Activated CD4-positive, alpha-beta T cell treated with anti-CD3 and anti-CD28 coated beads for 36 hours (primary cell): Measurements from ENCODE around the gene MAT1A. TPM values are rescaled to one million over a fixed set of nuclear protein-coding genes. Genes with fewer than 3 reads are reported as not detected.
A peak's percentile ranks its signal among the peaks of the same experiment; 100 is the strongest.
"Not testable (repeated sequence)": the region's sequence is repeated elsewhere in the genome, so short reads cannot be mapped to it uniquely, and the experiment has no call there.

Source experiments
- ATAC-seq: fragments of 200-7000 bp; cut with Tn5 transposase; one replicate; pipeline ENCODE4 v1.10.0; 2021; ENCODE audit warnings: mild to moderate bottlenecking, moderate library complexity
- CTCF ChIA-PET: fragments of 350-600 bp; sonication (Branson Sonifier 250); formaldehyde crosslinking; loops from one replicate; lab custom pipeline; 2021; ENCODE audit warnings: antibody characterized with exemption; lab: Charles Lee
- POLR2A ChIA-PET: fragments of 350-600 bp; sonication (Branson Sonifier 250); formaldehyde crosslinking; loops from one replicate; lab custom pipeline; 2021; ENCODE audit warnings: antibody characterized with exemption, inconsistent platforms; lab: Charles Lee
- DNase-seq: peaks from one replicate; pipeline ENCODE4 v3.0.0-alpha.2; 2020
- H3K27ac Mint-ChIP-seq: one replicate; pipeline ENCODE4 v1.8.0; 2021; ENCODE audit warnings: mixed read lengths
- H3K27me3 Mint-ChIP-seq: one replicate; pipeline ENCODE4 v1.8.0; 2021; ENCODE audit warnings: mixed read lengths
- H3K36me3 Mint-ChIP-seq: one replicate; pipeline ENCODE4 v1.8.0; 2021; ENCODE audit warnings: low read depth, mixed read lengths
- H3K4me1 Mint-ChIP-seq: one replicate; pipeline ENCODE4 v1.8.0; 2021; ENCODE audit warnings: mixed read lengths
- H3K4me3 Mint-ChIP-seq: one replicate; pipeline ENCODE4 v1.8.0; 2021; ENCODE audit warnings: mild to moderate bottlenecking, moderate library complexity, mixed read lengths
- H3K9me3 Mint-ChIP-seq: one replicate; pipeline ENCODE4 v1.8.0; 2021; ENCODE audit warnings: low read depth, mixed read lengths
- intact Hi-C, 2 experiments: fragments of 100-400 bp; cut with DNase I in 1 of 2; cut with micrococcal nuclease in 1 of 2; formaldehyde crosslinking; loops; one replicate each; pipeline versions ENCODE4 v1.14.2 to v1.15.1; 2022 to 2024; cut with DNase I, micrococcal nuclease
- total RNA-seq, 2 experiments: library from RNA; stranded (reverse); gene quantifications; one replicate each; pipeline ENCODE4 v1.2.3, GENCODE V29; 2021

Gene MAT1A
- total RNA-seq, 2 experiments from 2014 or later: not detected

DNA sequence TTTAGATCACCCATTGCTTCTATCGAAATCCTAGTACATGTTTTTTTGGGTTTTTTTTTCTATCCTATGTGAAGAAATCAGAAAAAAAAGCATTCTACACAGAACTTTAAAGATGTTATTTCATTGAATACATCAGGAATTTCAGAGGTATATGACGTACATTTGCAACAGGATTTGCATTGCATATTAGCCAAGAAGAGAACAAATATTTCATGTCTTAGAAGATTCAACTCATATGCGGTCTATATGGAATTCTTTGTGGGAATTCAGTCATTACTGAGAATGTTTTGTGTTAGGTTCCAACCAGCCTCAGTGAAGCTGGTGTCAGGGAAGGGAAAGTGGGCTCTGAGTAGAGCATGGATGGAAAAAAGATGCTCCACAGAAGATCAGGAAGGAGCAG is 45.1 kb downstream of the MAT1A start:
- H3K27ac Mint-ChIP-seq, ATAC-seq, POLR2A ChIA-PET, H3K9me3 Mint-ChIP-seq, intact Hi-C loops, H3K4me3 Mint-ChIP-seq, H3K4me1 Mint-ChIP-seq, H3K36me3 Mint-ChIP-seq, CTCF ChIA-PET, DNase-seq: not testable (repeated sequence)
- peaks cover 12% of the 10 kb centered on the region for H3K27me3 Mint-ChIP-seq

GRCh38 chr10:80242341-80242740 is 47.1 kb downstream of the MAT1A start:
- ATAC-seq, H3K9me3 Mint-ChIP-seq, DNase-seq, POLR2A ChIA-PET, H3K36me3 Mint-ChIP-seq, H3K27ac Mint-ChIP-seq, intact Hi-C loops, H3K4me3 Mint-ChIP-seq, CTCF ChIA-PET, H3K4me1 Mint-ChIP-seq: not testable (repeated sequence)
- H3K27me3 Mint-ChIP-seq: peaks cover 10% of the 10 kb centered on the region

GRCh38 chr10:80236457-80236856 is 53.0 kb downstream of the MAT1A start:
- H3K9me3 Mint-ChIP-seq, H3K36me3 Mint-ChIP-seq, H3K27me3 Mint-ChIP-seq, H3K27ac Mint-ChIP-seq, ATAC-seq, CTCF ChIA-PET, H3K4me1 Mint-ChIP-seq, POLR2A ChIA-PET, DNase-seq, H3K4me3 Mint-ChIP-seq: not testable (repeated sequence)
- intact Hi-C loops: loop anchor here in 1 of 2 experiments (10.0 kb wide), 1 partner anchor 712 kb away; no protein-coding TSS in a partner anchor

- intact Hi-C loops: loop anchor here (5.0 to 10.0 kb wide), 2 partner anchors 707 to 710 kb away; no protein-coding TSS in a partner anchor
- H3K27me3 Mint-ChIP-seq, POLR2A ChIA-PET, H3K4me1 Mint-ChIP-seq, DNase-seq, H3K4me3 Mint-ChIP-seq, H3K36me3 Mint-ChIP-seq, H3K9me3 Mint-ChIP-seq, H3K27ac Mint-ChIP-seq: not testable (repeated sequence)
- peak; percentile 47 for ATAC-seq
- CTCF ChIA-PET: interaction anchor here (0.6 kb wide), 1 partner anchor 107 kb away, joined by 3 read pairs; no protein-coding TSS in a partner anchor
Observed at GRCh38 chr10:80234331-80235235, 54.9 kb downstream of the MAT1A start.

DNA sequence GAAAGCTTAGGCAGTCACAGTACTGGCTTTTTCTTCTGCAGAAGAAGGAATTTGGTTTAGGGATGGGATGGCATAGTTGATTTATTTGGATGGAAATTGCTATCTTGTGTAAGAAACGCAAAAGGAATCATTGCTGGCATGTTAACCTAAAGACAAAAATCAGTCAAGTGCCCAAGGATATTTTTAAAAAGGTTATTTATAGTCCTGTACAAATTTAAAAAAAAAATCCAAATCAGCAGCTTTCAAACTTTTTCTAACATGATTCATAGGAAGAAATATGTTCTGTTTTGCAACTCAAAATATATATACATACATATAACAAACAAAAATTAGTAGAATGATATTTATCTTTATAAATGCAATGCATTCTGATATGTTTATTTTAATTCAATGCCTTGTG is 55.6 kb downstream of the MAT1A start:
- H3K27ac Mint-ChIP-seq, H3K4me3 Mint-ChIP-seq, H3K4me1 Mint-ChIP-seq, ATAC-seq, H3K36me3 Mint-ChIP-seq, H3K9me3 Mint-ChIP-seq, DNase-seq, H3K27me3 Mint-ChIP-seq, POLR2A ChIA-PET: not testable (repeated sequence)
- CTCF ChIA-PET: interaction anchor here (0.6 kb wide), 1 partner anchor 106 kb away, joined by 3 read pairs; no protein-coding TSS in a partner anchor
- intact Hi-C loops: loop anchor here (5.0 to 10.0 kb wide), 2 partner anchors 707 to 709 kb away; no protein-coding TSS in a partner anchor

DNA sequence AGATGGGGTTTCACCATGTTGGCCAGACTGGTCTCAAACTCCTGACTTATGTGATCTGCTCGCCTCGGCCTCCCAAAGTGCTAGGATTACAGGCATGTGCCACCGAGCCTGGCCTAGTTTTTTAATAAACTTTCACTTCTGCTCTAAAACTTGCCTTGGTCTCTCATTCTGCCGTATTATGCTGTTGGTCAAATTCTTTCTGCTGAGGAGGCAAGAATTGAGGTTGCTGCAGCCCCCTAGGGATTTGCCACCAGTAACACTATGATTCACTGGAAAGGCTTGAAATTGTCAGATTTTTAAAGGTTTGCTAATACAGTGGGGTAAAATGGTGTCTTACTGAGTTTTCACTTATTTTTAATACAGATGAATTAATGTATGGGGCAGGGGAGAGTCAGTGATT is 62.7 kb downstream of the MAT1A start:
- H3K36me3 Mint-ChIP-seq, H3K4me3 Mint-ChIP-seq, H3K27ac Mint-ChIP-seq, DNase-seq, H3K4me1 Mint-ChIP-seq, CTCF ChIA-PET, ATAC-seq, intact Hi-C loops, H3K27me3 Mint-ChIP-seq, H3K9me3 Mint-ChIP-seq: not testable (repeated sequence)
- POLR2A ChIA-PET: interaction anchor here (0.6 kb wide), 1 partner anchor 137 kb away, joined by 3 read pairs; no protein-coding TSS in a partner anchor

DNA sequence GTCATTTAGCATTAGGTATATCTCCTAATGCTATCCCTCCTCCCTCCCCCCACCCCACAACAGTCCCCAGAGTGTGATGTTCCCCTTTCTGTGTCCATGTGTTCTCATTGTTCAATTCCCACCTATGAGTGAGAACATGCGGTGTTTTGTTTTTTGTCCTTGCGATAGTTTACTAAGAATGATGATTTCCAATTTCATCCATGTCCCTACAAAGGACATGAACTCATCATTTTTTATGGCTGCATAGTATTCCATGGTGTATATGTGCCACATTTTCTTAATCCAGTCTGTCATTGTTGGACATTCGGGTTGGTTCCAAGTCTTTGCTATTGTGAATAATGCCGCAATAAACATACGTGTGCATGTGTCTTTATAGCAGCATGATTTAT is 66.4 kb downstream of the MAT1A start:
- H3K36me3 Mint-ChIP-seq, H3K4me3 Mint-ChIP-seq, H3K27me3 Mint-ChIP-seq, DNase-seq, intact Hi-C loops, ATAC-seq, H3K27ac Mint-ChIP-seq, H3K4me1 Mint-ChIP-seq, H3K9me3 Mint-ChIP-seq: not testable (repeated sequence)
- ChIA-PET POLR2A (interaction anchor here (0.6 kb wide), 1 partner anchor 83 kb away, joined by 3 read pairs; no protein-coding TSS in a partner anchor), CTCF (interaction anchor here (0.6 to 4.7 kb wide), 13 partner anchors 29 to 164 kb away, joined by 3 to 151 read pairs (median 3); no protein-coding TSS in a partner anchor)

Other genes starting within 250 kb of the MAT1A start
- 10 to 100 TPM; 11.3 to 15.2 TPM for gene TMEM254, start 211.0 kb downstream of the MAT1A start, total RNA-seq
- gene PLAC9, start 156.9 kb downstream of the MAT1A start, total RNA-seq: not detected
- gene ANXA11, start 84.1 kb downstream of the MAT1A start, total RNA-seq: 100 to 1,000 TPM; 256 to 348 TPM
- gene DYDC1, start 67.1 kb upstream of the MAT1A start, total RNA-seq: not detected
- under 1 TPM; 0.37 to 0.79 TPM for gene DYDC2, start 67.1 kb upstream of the MAT1A start, total RNA-seq
- gene PRXL2A, start 118.9 kb upstream of the MAT1A start, total RNA-seq: 10 to 100 TPM; 15.0 to 17.6 TPM
- 10 to 100 TPM; 37.6 to 43.8 TPM for gene TSPAN14, start 164.7 kb upstream of the MAT1A start, total RNA-seq
- under 1 TPM in 1 of 2 experiments, not detected in 1; 0.11 TPM for gene SH2D4B, start 248.2 kb upstream of the MAT1A start, total RNA-seq